ENCODE measurements around the gene MYL9. TPM values are rescaled to one million over a fixed set of nuclear protein-coding genes. Genes with fewer than 3 reads are reported as not detected.

MYL9 gene
- total and polyA plus RNA-seq, 2 donors: 6.8 to 138 TPM

- no peaks in the 10 kb centered on the region for H3K9me3 ChIP-seq (ENCODE audit: control insufficient read depth in 2 of 2, insufficient read depth in 1 of 2, low read length in 1 of 2)
- H3K4me1 ChIP-seq (ENCODE audit: control insufficient read depth in 2 of 2, insufficient read depth in 2 of 2, low read length in 2 of 2): no peaks in the 10 kb centered on the region
- 96% methylated on average over 2 of the region's 2 CpGs for WGBS
- H3K27ac ChIP-seq (ENCODE audit: low read depth in 1 of 2, low read length in 1 of 2): no peak overlapping the region
- H3K36me3 ChIP-seq (ENCODE audit: control insufficient read depth in 2 of 2, insufficient read depth in 2 of 2, low read length in 1 of 2): peaks cover 64 to 66% of the 10 kb centered on the region in 2 donors
- no peak for DNase-seq (ENCODE audit: low read depth in 6 of 9, low spot score in 9 of 9)
- H3K4me3 ChIP-seq (ENCODE audit: low read length in 2 of 2): no peak overlapping the region
- no peaks in the 10 kb centered on the region for H3K27me3 ChIP-seq (ENCODE audit: control insufficient read depth in 2 of 2, insufficient read depth in 1 of 2, low read length in 1 of 2)
Measured at GRCh38 chr20:36584018-36584481, 42.7 kb downstream of the MYL9 start.

- DNase-seq (ENCODE audit: low read depth in 6 of 9, low spot score in 9 of 9): no peak
- H3K4me1 ChIP-seq (ENCODE audit: control insufficient read depth in 2 of 2, insufficient read depth in 2 of 2, low read length in 2 of 2): peaks cover 0 to 1% of the 10 kb centered on the region in 2 donors
- no peak overlapping the region for H3K27ac ChIP-seq (ENCODE audit: low read depth in 1 of 2, low read length in 1 of 2)
- no peak overlapping the region for H3K4me3 ChIP-seq (ENCODE audit: low read length in 2 of 2)
- 89% methylated on average over 8 of the region's 8 CpGs for WGBS
- peaks cover 57 to 61% of the 10 kb centered on the region in 2 donors for H3K36me3 ChIP-seq (ENCODE audit: control insufficient read depth in 2 of 2, insufficient read depth in 2 of 2, low read length in 1 of 2)
- no peaks in the 10 kb centered on the region for H3K9me3 ChIP-seq (ENCODE audit: control insufficient read depth in 2 of 2, insufficient read depth in 1 of 2, low read length in 1 of 2)
- no peaks in the 10 kb centered on the region for H3K27me3 ChIP-seq (ENCODE audit: control insufficient read depth in 2 of 2, insufficient read depth in 1 of 2, low read length in 1 of 2)
Measured at GRCh38 chr20:36585410-36586125, 44.2 kb downstream of the MYL9 start.

- WGBS: 93% methylated on average over 3 of the region's 3 CpGs
- no peak for DNase-seq (ENCODE audit: low read depth in 6 of 9, low spot score in 9 of 9)
- Histone ChIP-seq H3K27me3 (ENCODE audit: control insufficient read depth in 2 of 2, insufficient read depth in 1 of 2, low read length in 1 of 2) (no peaks in the 10 kb centered on the region), H3K4me1 (ENCODE audit: control insufficient read depth in 2 of 2, insufficient read depth in 2 of 2, low read length in 2 of 2) (peaks cover 11 to 21% of the 10 kb centered on the region in 2 donors), H3K27ac (ENCODE audit: low read depth in 1 of 2, low read length in 1 of 2) (no peak overlapping the region), H3K9me3 (ENCODE audit: control insufficient read depth in 2 of 2, insufficient read depth in 1 of 2, low read length in 1 of 2) (no peaks in the 10 kb centered on the region), H3K36me3 (ENCODE audit: control insufficient read depth in 2 of 2, insufficient read depth in 2 of 2, low read length in 1 of 2) (peaks cover 54 to 63% of the 10 kb centered on the region in 2 donors), H3K4me3 (ENCODE audit: low read length in 2 of 2) (no peak overlapping the region)
Measured at GRCh38 chr20:36587388-36588070, 46.2 kb downstream of the MYL9 start.

GRCh38 chr20:36591281-36591680 lies 50.0 kb downstream of the MYL9 start:
- peaks cover 31 to 53% of the 10 kb centered on the region in 2 donors for H3K36me3 ChIP-seq (ENCODE audit: control insufficient read depth in 2 of 2, insufficient read depth in 2 of 2, low read length in 1 of 2)
- H3K27me3 ChIP-seq (ENCODE audit: control insufficient read depth in 2 of 2, insufficient read depth in 1 of 2, low read length in 1 of 2): no peaks in the 10 kb centered on the region
- 94% methylated on average over 5 of the region's 5 CpGs for WGBS
- no peak overlapping the region for H3K4me3 ChIP-seq (ENCODE audit: low read length in 2 of 2)
- peak overlapping the region in 1 of 2 donors; percentile 52 for H3K27ac ChIP-seq (ENCODE audit: low read depth in 1 of 2, low read length in 1 of 2)
- peaks cover 11 to 47% of the 10 kb centered on the region in 2 donors for H3K4me1 ChIP-seq (ENCODE audit: control insufficient read depth in 2 of 2, insufficient read depth in 2 of 2, low read length in 2 of 2)
- no peaks in the 10 kb centered on the region for H3K9me3 ChIP-seq (ENCODE audit: control insufficient read depth in 2 of 2, insufficient read depth in 1 of 2, low read length in 1 of 2)
- DNase-seq (ENCODE audit: low read depth in 6 of 9, low spot score in 9 of 9): no peak

- Histone ChIP-seq H3K36me3 (ENCODE audit: control insufficient read depth in 2 of 2, insufficient read depth in 2 of 2, low read length in 1 of 2) (peaks cover 26 to 47% of the 10 kb centered on the region in 2 donors), H3K9me3 (ENCODE audit: control insufficient read depth in 2 of 2, insufficient read depth in 1 of 2, low read length in 1 of 2) (no peaks in the 10 kb centered on the region), H3K4me3 (ENCODE audit: low read length in 2 of 2) (no peak overlapping the region), H3K27ac (ENCODE audit: low read depth in 1 of 2, low read length in 1 of 2) (peak overlapping the region; percentile 52 to 58), H3K4me1 (ENCODE audit: control insufficient read depth in 2 of 2, insufficient read depth in 2 of 2, low read length in 2 of 2) (peaks cover 11 to 47% of the 10 kb centered on the region in 2 donors), H3K27me3 (ENCODE audit: control insufficient read depth in 2 of 2, insufficient read depth in 1 of 2, low read length in 1 of 2) (no peaks in the 10 kb centered on the region)
- peak in 4 of 9 donors; percentile 30 to 77 (median 42) for DNase-seq (ENCODE audit: low read depth in 6 of 9, low spot score in 9 of 9)
- 54% methylated on average over 9 of the region's 9 CpGs for WGBS
Measured at GRCh38 chr20:36591854-36592641, 50.7 kb downstream of the MYL9 start.

- Histone ChIP-seq H3K4me1 (ENCODE audit: control insufficient read depth in 2 of 2, insufficient read depth in 2 of 2, low read length in 2 of 2) (peaks cover 11 to 47% of the 10 kb centered on the region in 2 donors), H3K27ac (ENCODE audit: low read depth in 1 of 2, low read length in 1 of 2) (no peak overlapping the region)
Measured at GRCh38 chr20:36593347-36593929, 52.1 kb downstream of the MYL9 start.

GRCh38 chr20:36599912-36600345 lies 58.6 kb downstream of the MYL9 start:
- H3K27ac ChIP-seq (ENCODE audit: low read depth in 1 of 2, low read length in 1 of 2): peak overlapping the region in 1 of 2 donors; percentile 38
- no peaks in the 10 kb centered on the region for H3K36me3 ChIP-seq (ENCODE audit: control insufficient read depth in 2 of 2, insufficient read depth in 2 of 2, low read length in 1 of 2)
- peaks cover 1 to 22% of the 10 kb centered on the region in 2 donors for H3K4me1 ChIP-seq (ENCODE audit: control insufficient read depth in 2 of 2, insufficient read depth in 2 of 2, low read length in 2 of 2)
- WGBS: 14% methylated on average over 5 of the region's 5 CpGs
- no peaks in the 10 kb centered on the region for H3K9me3 ChIP-seq (ENCODE audit: control insufficient read depth in 2 of 2, insufficient read depth in 1 of 2, low read length in 1 of 2)
- no peaks in the 10 kb centered on the region for H3K27me3 ChIP-seq (ENCODE audit: control insufficient read depth in 2 of 2, insufficient read depth in 1 of 2, low read length in 1 of 2)
- no peak overlapping the region for H3K4me3 ChIP-seq (ENCODE audit: low read length in 2 of 2)
- DNase-seq (ENCODE audit: low read depth in 6 of 9, low spot score in 9 of 9): peak in 1 of 9 donors; percentile 32

More at GRCh38 chr20:36593347-36593929, 52.1 kb downstream of the MYL9 start:
- Histone ChIP-seq H3K4me3 (ENCODE audit: low read length in 2 of 2) (no peak overlapping the region), H3K27me3 (ENCODE audit: control insufficient read depth in 2 of 2, insufficient read depth in 1 of 2, low read length in 1 of 2) (no peaks in the 10 kb centered on the region), H3K9me3 (ENCODE audit: control insufficient read depth in 2 of 2, insufficient read depth in 1 of 2, low read length in 1 of 2) (no peaks in the 10 kb centered on the region), H3K36me3 (ENCODE audit: control insufficient read depth in 2 of 2, insufficient read depth in 2 of 2, low read length in 1 of 2) (peaks cover 25 to 38% of the 10 kb centered on the region in 2 donors)
- DNase-seq (ENCODE audit: low read depth in 6 of 9, low spot score in 9 of 9): no peak
- WGBS: 97% methylated on average over 5 of the region's 5 CpGs

Data from thymus (tissue), 11 donors.